ENCODE measurements around the gene MGST3.

DNA sequence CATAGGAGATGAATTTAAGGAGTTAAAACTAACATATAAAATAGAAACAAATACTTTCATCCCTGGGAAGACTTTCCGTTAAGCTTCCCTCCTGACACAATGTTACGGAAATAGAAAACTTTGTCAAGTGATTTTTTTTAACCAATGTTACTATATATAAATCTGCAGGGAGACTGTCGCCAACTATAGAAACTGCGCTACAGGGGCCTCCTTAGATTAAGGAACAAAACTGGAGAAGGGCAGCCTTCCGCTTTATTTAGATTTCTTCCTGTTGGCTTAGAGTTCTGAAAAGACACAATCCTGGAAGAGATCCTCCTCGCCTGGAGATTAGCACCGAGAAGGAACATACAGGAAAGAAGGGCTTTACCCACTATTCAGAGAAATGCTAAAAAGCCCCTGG is 1.5 kb downstream of the MGST3 start:
- TF ChIP-seq, protein P1, sequence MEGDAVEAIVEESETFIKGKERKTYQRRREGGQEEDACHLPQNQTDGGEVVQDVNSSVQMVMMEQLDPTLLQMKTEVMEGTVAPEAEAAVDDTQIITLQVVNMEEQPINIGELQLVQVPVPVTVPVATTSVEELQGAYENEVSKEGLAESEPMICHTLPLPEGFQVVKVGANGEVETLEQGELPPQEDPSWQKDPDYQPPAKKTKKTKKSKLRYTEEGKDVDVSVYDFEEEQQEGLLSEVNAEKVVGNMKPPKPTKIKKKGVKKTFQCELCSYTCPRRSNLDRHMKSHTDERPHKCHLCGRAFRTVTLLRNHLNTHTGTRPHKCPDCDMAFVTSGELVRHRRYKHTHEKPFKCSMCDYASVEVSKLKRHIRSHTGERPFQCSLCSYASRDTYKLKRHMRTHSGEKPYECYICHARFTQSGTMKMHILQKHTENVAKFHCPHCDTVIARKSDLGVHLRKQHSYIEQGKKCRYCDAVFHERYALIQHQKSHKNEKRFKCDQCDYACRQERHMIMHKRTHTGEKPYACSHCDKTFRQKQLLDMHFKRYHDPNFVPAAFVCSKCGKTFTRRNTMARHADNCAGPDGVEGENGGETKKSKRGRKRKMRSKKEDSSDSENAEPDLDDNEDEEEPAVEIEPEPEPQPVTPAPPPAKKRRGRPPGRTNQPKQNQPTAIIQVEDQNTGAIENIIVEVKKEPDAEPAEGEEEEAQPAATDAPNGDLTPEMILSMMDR (IDR thresholded peaks at IDR 0.05; ENCODE audit: borderline replicate concordance, extremely low read depth, low read length, poor library complexity, severe bottlenecking) = no peak
- TF ChIP-seq EZH2 (IDR thresholded peaks at IDR 0.05; ENCODE audit: borderline replicate concordance, low read depth, low read length, severe bottlenecking) = no peak

Data from DND-41 (cell line).